ENCODE measurements around the gene CELF2.

Gene CELF2

DNA sequence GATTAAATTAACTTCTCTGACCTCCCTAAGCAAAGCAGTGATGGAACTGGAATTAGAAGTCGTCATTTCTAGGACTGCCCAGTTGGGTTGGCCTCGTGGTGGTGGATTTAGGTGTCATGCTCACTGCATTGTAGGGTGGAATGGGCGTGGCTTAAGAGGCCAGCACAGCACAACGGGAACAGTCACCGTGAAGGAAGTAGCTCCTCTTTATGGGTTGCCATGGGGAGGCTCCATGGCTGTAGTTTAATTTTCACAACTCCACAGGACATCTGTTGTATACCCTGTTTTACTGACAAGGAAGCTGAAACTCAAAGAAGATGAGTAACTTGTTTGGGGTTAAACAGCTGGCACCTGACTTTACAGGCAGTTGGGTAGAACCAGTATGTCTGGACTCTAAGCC is 208.3 kb downstream of the CELF2 start:
- no peak for DNase-seq (ENCODE audit: low spot score)

DNA sequence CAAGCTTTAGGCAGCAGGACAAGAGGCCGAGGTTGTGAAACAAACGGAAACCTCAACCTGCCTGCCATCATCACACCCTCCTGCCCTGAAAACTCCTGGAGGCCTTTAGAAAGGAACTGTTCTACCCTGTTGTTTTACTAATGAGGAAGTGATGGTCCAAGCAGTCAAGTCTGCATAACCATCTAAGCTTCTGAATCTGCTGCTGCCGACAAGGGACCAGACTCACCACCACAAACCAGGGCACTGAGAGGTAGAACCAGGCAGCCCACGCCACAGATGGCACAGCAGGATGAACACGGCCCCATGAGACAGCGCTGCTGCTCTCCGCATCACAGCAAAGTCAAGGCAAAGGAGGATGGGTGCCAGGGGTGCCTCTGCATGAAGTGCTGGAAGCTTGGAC is 209.4 kb downstream of the CELF2 start:
- no peak for DNase-seq (ENCODE audit: low spot score)

DNA sequence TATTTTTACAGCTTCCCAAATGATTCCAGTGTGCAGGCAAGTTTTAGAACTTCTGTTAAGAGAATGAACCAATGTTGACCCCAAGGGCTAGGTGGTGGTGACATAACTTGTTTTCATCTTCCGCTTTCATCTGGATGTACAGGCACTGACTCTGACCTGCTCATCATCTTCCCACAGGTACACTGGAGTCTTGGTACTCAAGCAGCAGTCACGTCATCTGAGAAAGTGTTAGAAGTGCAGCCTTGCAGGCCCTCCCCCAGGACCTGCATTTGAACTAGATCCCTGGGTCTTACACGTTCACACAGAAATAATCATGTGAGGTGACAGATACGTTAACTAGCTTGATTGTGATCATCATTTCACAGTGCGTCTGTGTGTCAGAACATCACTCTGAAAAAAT is 212.2 kb downstream of the CELF2 start:
- DNase-seq (ENCODE audit: low spot score): no peak

DNA sequence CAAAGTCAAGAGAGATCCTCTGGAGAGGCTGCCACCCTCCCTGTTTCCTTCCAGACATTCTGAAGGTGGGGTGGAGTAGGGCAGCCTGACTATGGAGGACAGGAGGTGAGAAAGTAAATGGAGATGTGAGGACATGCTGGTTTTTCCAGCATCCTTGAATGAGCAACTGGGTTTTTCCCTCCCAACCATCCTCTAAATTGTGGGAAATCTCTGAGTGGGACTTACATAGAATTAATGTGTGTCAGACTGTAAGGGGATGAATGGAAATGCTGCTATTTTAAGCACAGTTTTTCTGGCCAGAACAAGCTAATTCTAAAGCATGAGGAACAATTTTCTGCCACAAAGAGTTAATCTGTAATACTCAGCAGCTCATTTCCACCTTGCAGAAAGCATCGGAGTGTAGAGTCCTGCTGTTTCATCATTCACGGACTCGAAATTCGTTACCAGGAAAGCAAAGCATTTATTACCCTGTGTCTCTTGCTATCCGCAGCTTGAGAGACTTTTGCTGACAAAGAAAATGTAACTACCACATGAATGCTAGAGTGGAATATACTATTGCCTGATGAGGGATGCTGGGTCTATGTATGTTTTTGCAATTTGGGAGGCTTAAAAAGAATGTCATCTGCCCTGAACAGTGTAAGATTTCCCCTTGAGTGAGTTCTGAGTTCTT is 213.0 kb downstream of the CELF2 start:
- DNase-seq (ENCODE audit: low spot score): no peak

DNA sequence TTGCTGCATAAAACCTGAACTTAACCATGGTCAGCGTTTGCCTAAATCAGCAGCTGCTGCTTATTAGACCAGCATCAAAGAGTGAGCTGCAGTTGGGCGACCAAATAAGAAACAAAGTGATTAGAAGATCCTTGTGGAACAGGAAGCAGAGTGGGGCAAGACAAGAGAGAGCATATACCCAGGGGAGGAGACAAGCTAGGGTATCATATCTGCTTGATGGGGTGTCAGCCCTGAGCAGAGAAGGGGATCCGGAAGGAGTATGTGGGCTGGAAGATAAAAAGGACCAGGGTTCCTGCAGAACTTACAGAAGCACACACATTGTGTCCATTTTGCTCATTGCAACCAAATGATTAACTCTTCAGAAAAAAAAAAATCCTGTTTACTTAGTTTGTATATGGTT is 213.6 kb downstream of the CELF2 start:
- no peak for DNase-seq (ENCODE audit: low spot score)

DNA sequence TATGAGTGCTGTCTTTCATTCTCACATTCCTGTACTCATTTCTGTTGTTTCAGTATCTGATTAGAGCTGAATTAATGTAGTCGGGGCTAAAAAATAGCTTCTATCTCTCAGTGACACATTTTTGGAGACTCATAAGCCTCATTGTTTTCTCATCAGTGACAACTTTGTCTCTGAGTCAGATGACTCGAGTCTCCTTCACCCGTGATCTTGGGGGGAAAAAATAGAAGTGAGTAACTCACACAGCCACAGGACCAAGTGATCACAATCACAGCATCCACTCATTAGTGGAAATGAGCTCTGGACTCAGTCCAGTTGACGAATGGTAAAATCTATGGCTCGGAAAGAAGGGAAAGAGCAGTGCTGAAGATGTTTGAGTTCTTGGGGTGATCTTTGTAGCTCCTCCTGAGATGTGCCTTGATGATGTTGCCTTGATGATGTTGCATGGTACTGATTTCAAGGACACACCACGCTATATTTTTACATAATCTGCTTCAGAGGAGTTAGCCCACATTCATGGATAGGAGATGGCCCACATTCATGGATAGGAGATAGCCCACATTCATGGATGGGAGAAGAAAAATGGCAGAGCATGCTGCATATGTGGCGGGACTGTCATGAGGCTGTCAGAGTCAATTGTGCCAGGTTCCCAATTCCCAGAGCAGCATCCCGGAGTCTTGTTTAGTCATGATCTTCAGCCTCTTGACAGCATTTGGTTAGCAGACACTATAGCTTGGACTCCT is 214.7 kb downstream of the CELF2 start:
- no peak for DNase-seq (ENCODE audit: low spot score)

DNA sequence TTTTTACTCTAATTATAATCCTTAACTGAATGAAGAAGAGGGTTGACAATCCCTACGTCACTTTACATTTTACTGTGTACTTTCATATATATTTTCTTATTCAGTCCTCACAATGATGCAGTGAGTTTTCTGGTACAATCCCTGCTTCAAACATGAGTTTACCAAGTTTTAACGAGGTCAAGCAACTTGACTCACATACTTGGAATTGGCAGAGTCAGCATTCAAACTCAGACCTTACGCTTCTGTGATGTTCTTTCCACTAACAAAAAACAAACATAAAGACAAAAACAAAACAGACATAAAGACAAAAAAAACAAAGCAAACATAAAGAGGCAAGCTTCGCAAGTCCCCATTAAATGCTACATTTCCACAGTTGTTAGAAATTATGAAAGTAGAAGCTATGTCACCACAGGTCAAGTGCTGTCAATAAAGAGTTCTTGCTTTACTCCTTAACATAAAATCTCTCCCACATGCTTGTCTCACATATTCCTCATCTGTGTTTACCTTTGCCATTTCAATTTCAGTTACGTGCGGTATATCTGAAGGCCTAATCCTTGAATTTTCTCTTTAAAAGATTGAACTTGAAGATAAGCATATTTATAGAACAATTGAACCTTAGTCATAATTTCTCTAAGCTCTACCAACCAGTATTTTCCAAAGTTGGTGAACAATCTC is 217.3 kb downstream of the CELF2 start:
- no peak for DNase-seq (ENCODE audit: low spot score)

DNA sequence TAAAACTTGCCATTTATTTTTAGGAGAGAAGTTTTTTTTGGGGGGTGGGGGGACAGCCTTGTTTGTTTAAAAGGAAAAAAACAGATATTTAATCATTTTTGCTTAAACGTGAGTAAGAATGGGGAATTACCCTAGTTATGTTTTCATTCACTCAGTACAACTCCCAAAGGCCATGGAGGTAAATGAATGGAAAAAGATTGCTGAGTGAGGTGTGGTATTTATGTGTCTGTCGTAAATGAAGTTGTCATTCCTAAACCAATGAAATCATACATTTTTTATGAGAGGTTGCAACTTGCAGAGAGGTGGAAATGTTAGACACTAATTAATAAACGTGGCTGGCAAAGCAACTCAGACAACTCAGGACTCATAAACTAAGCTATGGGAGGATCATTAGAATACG is 218.1 kb downstream of the CELF2 start:
- DNase-seq (ENCODE audit: low spot score): no peak

DNA sequence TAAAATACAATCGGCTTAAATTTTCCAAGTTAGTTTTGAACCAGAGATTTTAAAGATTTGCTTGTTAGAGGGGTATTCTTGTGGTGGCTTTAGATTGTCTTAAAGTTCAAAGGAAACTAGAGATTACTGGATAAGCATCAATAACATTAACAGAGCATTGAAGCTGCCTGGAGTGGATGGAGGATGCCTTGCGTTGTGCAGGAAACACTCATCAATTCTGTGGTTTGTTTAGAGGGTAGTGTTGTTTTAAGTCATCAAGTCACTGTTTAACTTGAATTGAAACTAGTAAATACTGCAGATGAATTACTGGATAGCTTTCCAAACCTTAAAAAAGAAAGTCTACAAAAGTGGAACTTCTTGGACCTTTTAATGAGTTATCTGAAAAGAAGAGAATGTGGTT is 218.6 kb downstream of the CELF2 start:
- DNase-seq (ENCODE audit: low spot score): no peak

DNA sequence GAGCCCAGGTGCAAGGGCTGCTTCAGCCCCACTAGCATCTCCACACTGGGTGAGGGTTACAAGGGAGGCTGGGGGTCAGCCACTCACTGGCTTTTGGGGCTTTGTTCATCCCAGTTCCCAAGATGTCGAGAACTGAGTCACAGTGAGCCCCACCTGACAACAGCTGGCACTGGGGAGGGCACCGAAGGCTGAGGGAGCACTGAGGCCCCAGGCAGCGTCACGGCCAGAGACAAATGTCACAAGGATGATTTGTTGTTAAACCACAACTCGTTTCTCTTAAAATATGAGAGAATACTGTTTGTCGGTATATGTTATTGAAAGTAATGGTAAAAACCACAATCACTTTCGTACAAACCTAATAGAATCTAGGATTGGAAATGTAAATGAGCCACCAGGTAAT is 219.9 kb downstream of the CELF2 start:
- no peak for DNase-seq (ENCODE audit: low spot score)

DNA sequence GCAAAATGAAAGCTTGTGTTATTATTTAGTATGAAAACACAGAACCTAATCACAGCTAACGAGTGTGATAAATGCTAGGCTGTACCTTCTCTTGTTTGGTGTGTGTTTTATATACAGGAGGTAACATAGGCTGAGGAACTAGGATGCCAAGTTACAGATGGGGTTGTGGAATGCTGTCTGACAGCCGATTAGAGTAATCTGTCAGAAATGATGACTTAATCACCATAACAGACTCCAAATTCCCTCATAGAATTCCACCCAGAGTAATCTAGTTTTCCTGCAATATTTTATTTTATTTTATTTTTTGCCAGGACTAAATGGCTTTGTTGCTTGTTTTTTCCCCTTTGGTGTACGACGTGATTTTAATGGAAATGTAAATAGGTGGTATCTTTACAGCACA is 221.2 kb downstream of the CELF2 start:
- no peak for DNase-seq (ENCODE audit: low spot score)

DNA sequence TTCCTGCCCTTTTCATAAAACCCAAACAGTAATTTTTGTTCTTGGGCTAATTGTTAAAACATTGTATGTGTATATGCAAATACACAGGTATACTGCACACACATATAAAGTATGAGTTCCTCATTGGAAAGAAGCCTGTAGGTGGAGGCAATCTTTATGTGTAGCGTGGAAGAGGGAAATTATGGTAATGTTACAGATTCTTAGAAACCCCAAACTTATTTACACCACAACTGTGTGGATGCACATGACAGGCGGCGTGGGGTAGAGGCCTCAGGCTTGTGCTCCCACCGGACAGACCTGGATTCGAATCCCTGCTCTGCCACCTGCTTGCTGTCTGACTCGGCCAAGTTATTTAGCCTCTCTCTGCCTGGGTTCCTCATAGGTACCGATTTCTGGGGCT is 223.0 kb downstream of the CELF2 start:
- no peak for DNase-seq (ENCODE audit: low spot score)

DNA sequence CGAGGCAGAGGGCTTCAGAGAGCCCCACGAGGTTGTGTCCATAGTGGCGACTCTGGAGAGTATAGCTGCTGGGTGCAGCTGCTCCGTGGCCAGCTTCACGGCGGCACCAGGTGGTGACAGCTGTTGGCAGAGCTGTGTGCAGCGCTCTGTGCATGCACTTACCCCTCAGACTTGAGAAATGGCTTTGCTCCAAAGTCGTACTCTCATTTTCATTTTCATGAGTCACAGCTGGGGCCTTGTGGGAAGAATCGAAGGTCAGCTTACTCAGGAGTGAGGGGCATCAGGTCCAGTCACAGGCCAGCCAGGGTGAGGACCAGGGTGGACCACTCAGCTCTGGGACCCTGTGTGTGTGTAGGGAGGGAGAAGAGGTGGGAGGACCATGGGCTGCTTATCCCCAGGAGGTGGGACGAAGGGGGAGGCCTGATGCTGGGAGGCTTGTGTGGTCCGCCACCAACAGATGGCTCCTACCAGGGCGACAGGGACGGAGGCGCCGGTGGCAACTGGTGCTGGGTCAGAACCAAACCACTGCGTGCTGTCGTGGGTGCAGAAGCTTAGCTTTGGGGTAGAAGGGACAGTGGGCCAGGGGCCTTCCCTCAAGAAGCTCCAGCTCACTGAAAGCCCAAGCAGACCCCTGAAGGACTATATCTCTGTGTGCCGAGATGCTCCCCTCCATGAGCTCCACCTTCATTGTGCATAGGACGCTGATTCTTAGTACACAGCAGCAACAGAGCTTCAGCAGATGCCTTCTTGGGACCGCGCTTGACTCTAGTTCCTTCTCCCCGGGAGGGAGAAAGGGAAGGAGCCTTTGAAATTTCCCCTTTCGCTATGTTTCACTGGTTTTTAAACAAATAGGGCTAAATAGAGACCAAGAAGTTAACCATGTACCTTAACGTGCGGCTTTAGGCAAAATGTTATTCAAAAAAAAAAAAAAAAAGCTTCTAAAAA is 225.0 kb downstream of the CELF2 start:
- no peak for DNase-seq (ENCODE audit: low spot score)

DNA sequence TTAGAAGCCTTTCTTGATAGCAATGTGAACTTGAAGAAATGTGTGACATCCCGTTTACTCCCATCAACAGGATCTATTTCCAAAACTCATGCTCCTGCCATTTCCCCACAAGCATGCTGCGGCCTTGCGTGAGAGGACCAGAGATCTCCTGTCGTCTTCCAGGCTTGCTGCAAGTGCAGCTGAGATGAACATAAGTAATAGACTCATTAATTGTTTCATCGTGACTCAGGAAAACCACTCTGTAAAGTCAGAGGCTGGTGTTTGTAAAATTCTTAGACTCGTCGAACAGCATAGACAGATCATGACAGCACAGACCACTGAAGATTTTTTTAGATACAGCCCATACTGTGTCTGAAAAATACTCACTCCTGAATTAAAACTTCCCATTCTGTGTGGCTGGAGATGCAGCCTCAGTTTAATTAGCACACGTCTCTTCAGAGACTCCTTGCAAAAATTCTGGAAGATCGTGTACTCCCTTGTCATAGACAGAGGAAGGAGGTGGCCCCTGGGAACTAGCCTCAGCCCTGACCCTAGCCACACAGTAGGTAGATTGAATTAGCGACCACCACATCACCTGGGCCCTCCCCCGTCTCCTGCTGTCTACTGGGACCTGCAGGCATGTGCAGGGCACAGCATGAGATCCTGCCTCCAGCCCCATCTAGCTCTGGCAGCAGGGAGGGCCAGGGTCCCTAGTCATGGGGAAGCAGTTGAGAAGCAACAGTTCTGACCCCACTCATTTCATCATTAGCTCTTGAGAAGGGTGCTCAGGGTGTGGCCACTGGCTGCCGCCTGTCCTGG is 226.0 kb downstream of the CELF2 start:
- no peak for DNase-seq (ENCODE audit: low spot score)

DNA sequence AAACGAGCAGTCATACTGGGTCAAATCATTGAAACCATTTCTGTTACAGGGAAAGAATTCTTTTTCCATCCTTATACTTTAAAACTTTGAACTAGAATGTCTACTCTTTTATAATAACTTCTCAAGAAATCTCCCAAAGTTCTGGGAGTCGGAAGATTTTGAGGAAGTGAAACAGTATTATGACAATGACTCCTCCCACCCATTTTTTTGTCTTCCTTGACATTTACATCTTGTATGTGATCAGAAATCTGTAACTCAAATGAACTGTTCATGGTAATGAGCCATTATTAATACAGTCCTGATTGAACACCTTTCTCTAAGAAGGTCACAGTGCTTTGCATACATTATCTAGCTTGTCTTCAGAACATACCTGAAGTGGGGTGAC is 227.4 kb downstream of the CELF2 start:
- no peak for DNase-seq (ENCODE audit: low spot score)

DNA sequence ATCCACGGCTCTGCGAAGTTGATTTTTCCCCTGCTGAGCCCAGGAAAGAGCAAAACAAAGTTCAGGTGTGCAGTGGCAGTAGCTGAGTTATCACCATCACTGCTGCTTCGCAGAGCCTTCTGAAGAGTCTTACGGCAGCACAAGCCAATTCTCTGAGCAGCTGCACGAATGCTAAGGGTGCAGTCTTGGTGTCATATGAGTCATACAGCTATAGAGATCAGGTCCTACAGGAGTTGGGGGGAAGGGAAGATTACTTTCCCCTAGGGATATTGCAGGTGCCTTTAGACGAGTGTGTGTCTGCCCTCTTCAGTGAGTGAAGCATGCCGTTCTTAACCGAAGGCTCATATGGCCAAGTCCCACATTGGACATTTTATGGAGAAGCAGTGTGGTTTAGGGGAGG is 227.8 kb downstream of the CELF2 start:
- no peak for DNase-seq (ENCODE audit: low spot score)

DNA sequence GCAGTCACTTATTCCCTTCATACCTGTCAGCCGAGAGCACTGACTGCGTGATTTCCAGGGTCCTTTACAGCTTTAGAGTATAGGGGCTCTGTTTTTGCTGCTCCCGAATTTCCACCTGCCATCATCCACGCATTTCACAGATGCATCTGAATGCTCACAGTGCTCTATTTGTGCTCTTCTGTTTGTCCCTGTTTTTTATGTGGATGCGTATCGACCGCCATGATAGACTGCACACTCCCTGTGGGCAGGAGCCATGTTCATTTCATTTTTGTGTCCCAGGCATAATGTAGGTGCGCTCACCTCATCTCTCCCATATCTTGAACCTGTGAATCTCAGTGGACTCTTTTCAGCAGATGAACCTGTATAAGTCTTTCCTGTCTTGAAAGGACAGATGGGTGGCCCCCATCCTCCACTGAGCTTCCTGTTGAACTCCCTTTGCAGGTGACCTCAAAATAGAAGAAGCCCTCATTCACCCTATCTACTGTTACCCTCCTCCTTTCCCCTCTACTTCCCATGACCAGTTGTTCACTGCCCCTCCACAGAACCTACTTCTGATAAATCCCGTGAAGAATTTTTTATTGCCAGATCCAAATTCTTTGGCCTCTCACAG is 228.4 kb downstream of the CELF2 start:
- DNase-seq (ENCODE audit: low spot score): no peak

DNA sequence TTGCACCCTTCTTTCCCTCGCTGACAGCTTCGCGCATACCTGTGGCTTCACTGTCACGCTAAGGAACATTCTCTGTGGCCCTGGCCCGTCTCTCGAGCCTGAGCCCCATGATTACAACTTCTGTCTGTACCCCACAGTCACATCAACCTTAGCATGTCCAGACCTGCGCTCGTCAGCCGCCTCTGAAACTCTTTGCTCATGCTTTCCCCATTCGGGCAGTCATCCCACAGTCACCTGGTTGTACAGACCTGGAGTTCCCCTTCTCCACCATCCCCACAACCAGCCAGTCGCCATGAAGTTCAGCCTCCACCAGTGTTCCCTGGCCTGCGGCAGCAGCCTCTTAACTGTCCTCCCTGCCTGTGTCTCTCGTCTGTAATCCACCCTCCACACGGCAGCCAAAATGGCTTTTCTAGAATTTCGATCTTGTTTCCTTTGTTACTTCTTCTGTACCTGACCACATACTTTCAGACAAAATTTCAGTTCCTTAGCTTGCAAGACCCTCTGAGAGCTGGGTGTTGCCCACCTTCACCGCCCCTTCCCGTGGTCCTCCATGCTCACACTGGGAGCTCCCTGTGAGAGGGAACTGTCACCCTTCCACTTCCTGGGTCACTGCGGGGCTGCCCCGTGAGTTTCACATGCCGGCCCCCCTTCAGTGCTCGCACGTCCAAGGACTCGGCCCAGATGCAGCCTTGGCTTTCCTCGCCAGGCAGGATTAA is 229.2 kb downstream of the CELF2 start:
- no peak for DNase-seq (ENCODE audit: low spot score)

DNA sequence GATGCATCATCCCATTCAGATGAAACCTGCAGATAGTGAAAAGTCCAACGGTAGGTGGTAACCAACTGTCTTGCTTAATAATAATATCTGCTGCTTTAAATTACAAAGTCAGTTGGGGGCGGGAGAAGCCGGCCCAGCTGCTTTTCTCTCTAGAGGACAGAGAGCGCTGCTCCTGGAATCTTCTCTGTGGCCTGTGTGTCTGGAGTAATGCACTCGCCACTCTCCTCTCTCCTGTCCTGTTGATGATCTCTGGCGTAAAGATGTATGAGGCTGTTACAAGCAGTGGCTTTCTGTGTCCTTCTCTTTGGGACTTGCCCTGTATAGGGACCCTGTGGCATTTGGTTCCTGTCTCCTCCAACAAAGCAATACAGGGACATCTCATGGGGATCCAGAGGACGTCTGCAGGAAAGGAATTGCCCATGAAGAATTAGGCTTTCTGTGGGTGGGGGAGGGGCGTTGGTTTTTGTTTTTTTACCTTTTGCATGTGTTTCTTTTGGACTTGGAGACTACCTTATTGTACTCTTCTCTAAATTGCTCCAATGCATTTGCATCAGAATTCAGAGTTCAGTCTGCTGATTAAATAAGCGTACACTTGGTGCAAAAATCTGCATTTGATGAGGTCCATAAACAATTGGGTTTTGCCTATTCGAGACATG is 231.6 kb downstream of the CELF2 start:
- no peak for DNase-seq (ENCODE audit: low spot score)

DNA sequence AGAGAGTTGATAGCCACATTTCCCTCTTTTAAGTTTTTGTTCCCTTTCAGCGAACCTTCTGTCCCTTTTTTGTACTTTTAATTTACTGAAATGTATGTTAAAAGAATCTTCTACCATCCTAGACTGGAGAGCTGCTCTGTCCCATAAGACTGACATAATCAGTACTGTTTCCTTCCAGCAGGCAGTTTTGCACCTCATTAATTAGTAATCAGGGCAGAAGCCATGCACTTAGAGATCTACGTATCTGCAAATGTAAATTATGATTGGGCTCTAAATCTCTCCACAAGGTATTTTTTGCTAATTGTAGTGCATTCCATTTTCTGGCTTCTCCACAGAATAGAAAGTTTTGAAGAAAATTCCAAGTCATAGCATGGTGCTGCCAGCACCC is 232.1 kb downstream of the CELF2 start:
- no peak for DNase-seq (ENCODE audit: low spot score)

Data from ecto neural progenitor cell (in vitro differentiated cells).